Measurements from ENCODE around the gene RBM22.

- TF ChIP-seq NR2C2 (IDR thresholded peaks at IDR 0.05; ENCODE audit: borderline replicate concordance, control insufficient read depth, insufficient read length, low read depth) (no peak), ESRRA (IDR thresholded peaks at IDR 0.05; ENCODE audit: low read length) (no peak), POLR2A (IDR thresholded peaks at IDR 0.05; ENCODE audit: low read depth, low read length) (no peak), CTCF (IDR thresholded peaks at IDR 0.05 in 2 of 3, conservative IDR thresholded peaks at IDR 0.05 in 1 of 3; ENCODE audit: control insufficient read depth in 2 of 3, extremely low read depth in 1 of 3, insufficient read depth in 1 of 3, low read depth in 3 of 3, low read length in 3 of 3) (no peak), USF2 (IDR thresholded peaks at IDR 0.05; ENCODE audit: borderline replicate concordance, low read depth, low read length) (no peak), CUX1 (IDR thresholded peaks at IDR 0.05; ENCODE audit: insufficient replicate concordance, low read depth, low read length) (no peak), REST (IDR thresholded peaks at IDR 0.05; ENCODE audit: low read depth, low read length) (no peak), E2F8 (IDR thresholded peaks at IDR 0.05; ENCODE audit: low read depth, partially characterized antibody) (no peak), RCOR1 (conservative IDR thresholded peaks at IDR 0.05; ENCODE audit: low read depth, low read length) (no peak), DPF2 (IDR thresholded peaks at IDR 0.05) (no peak), SKIL (IDR thresholded peaks at IDR 0.05; ENCODE audit: low read depth, poor library complexity, severe bottlenecking) (no peak)
These were observed 29.2 kb downstream of the RBM22 start for GRCh38 chr5:150671509-150672236.
